GM23248 (cell line): ENCODE results near the gene CD300E. TPM values are rescaled to one million over a fixed set of nuclear protein-coding genes. Genes with fewer than 3 reads are reported as not detected.
"Not testable (repeated sequence)": the region's sequence is repeated elsewhere in the genome, so short reads cannot be mapped to it uniquely, and the experiment has no call there.

Experiments
- DNase-seq: peaks from one replicate; pipeline ENCODE4 v3.0.0-alpha.2; 2015
- H2AFZ ChIP-seq: fragments of 200-600 bp; sonication (generic); 2 replicates; pipeline ENCODE4 v1.6.1; 2016; ENCODE audit warnings: antibody characterized with exemption
- H3F3A ChIP-seq: fragments of 200-600 bp; sonication (generic); 2 replicates; pipeline ENCODE4 v1.6.1; 2016; ENCODE audit warnings: mild to moderate bottlenecking, antibody characterized with exemption, mixed run types; ENCODE audit not compliant: insufficient read depth
- H3K27ac ChIP-seq: fragments of 200-600 bp; sonication (generic); 2 replicates; pipeline ENCODE4 v1.5.1; 2016; ENCODE audit warnings: mild to moderate bottlenecking
- H3K27me3 ChIP-seq: fragments of 200-600 bp; sonication (generic); replicated peaks from 2 replicates; pipeline ENCODE4 v1.6.1; 2016; ENCODE audit warnings: mild to moderate bottlenecking; ENCODE audit not compliant: insufficient read depth
- H3K36me3 ChIP-seq: fragments of 200-600 bp; sonication (generic); 2 replicates; pipeline ENCODE4 v1.6.1; 2016; ENCODE audit warnings: low read depth, mild to moderate bottlenecking
- H3K4me1 ChIP-seq: fragments of 200-600 bp; sonication (generic); 2 replicates; pipeline ENCODE4 v1.6.1; 2016; ENCODE audit warnings: mild to moderate bottlenecking; ENCODE audit not compliant: insufficient read depth
- H3K4me2 ChIP-seq: fragments of 200-600 bp; sonication (generic); one replicate; pipeline ENCODE4 v1.6.1; 2016; ENCODE audit warnings: mild to moderate bottlenecking; ENCODE audit not compliant: unreplicated experiment
- H3K4me3 ChIP-seq: fragments of 200-600 bp; sonication (generic); 2 replicates; pipeline ENCODE4 v1.5.1; 2016; ENCODE audit warnings: mild to moderate bottlenecking
- H3K79me2 ChIP-seq: fragments of 200-600 bp; sonication (generic); 2 replicates; pipeline ENCODE4 v1.6.1; 2016; ENCODE audit warnings: mild to moderate bottlenecking; ENCODE audit not compliant: insufficient read depth
- H3K9ac ChIP-seq: fragments of 200-600 bp; sonication (generic); 2 replicates; pipeline ENCODE4 v1.6.1; 2016; ENCODE audit warnings: mild to moderate bottlenecking
- H3K9me2 ChIP-seq: fragments of 200-600 bp; sonication (generic); 2 replicates; pipeline ENCODE4 v1.6.1; 2016; ENCODE audit warnings: mixed run types, mild to moderate bottlenecking, moderate library complexity; ENCODE audit not compliant: insufficient read depth
- H3K9me3 ChIP-seq: fragments of 200-600 bp; sonication (generic); one replicate; pipeline ENCODE4 v1.6.1; 2017; ENCODE audit warnings: low read depth
- H4K20me1 ChIP-seq: fragments of 200-600 bp; sonication (generic); 2 replicates; pipeline ENCODE4 v1.6.0; 2016; ENCODE audit not compliant: insufficient read depth
- EZH2 ChIP-seq: fragments of 200-600 bp; sonication (generic); IDR thresholded peaks from 2 replicates; pipeline ENCODE4 v1.6.1; 2018; ENCODE audit warnings: antibody characterized with exemption, mild to moderate bottlenecking; ENCODE audit not compliant: insufficient read depth, poor library complexity, severe bottlenecking
- EZH2phosphoT487 ChIP-seq: fragments of 200-600 bp; sonication (generic); IDR thresholded peaks from 2 replicates; pipeline ENCODE4 v1.6.1; 2018; ENCODE audit warnings: antibody characterized with exemption, moderate library complexity, mild to moderate bottlenecking, low read depth; ENCODE audit not compliant: insufficient read depth
- WGBS, 2 experiments: methylation state at CpG; one replicate each; pipeline ENCODE4 v1.1.6; 2015 to 2017; ENCODE audit warnings: low lambda C conversion rate in 2 of 2, low coverage in 1 of 2; ENCODE audit errors: missing lambda C conversion rate in 2 of 2; 5-methylcytosine and 5-hydroxymethylcytosine counted together
- in situ Hi-C: fragments of 300-500 bp; cut with MboI; formaldehyde crosslinking; loops from 2 replicates; pipeline ENCODE4 v1.15.0; 2020
- polyA plus RNA-seq: library from polyadenylated mRNA; unstranded; fragments of >200 nt; fragmentation: Nextera tagmentation; extraction: Ambion mirVana; gene quantifications from 2 replicates; pipeline ENCODE4 v1.2.1, GENCODE V29; 2016
- total RNA-seq: library from RNA; depleted of rRNA; stranded (reverse); fragments of >200 nt; shearing (Covaris generic); gene quantifications from 2 replicates; pipeline ENCODE4 v1.2.3, GENCODE V29; 2014

CD300E gene
- total and polyA plus RNA-seq, 2 experiments from 2014 or later, result not detected

GRCh38 chr17:74635418-74635817 lies 11.9 kb upstream of the CD300E start:
- Histone ChIP-seq H3K27me3 (no peaks in the 10 kb centered on the region; the same call in none of the 2 replicates), H3K36me3 (no peaks in the 10 kb centered on the region), H2AFZ (no peak overlapping the region), H4K20me1 (no peaks in the 10 kb centered on the region), H3K9me3 (no peaks in the 10 kb centered on the region), H3K9me2 (no peaks in the 10 kb centered on the region), H3F3A (peaks cover 14% of the 10 kb centered on the region; the same call in 1 of the 2 replicates), H3K9ac (no peak overlapping the region), H3K4me3 (no peak overlapping the region), H3K4me1 (no peaks in the 10 kb centered on the region), H3K27ac (no peak overlapping the region), H3K79me2 (no peaks in the 10 kb centered on the region), H3K4me2 (no peak overlapping the region)
- TF ChIP-seq EZH2phosphoT487 (no peak), EZH2 (no peak)
- DNase-seq, result no peak
- 8 to 11% methylated on average over 13 of the region's 13 CpGs for WGBS, 2 experiments
- in situ Hi-C loops, result no loop called here

DNA sequence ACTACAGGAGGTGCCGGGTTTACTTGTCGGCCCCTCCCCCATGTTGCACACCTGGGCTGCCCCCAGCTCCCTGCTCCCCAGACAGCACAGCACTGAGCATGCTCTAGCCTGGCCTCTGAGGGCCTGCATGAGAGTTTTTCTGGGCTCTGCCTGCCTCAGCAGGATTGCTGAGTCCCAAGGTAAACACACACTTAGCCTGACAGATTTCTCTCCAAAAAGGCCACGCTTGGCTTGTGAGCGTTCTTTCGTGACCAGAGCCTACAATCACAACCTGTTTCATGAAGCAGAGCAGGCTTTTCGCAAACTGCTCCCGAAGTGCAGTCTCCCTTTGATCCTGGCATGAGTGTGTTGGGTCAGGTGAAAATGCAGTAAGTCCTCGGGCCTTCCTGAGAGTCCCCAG lies 9.8 kb upstream of the CD300E start:
- no peak overlapping the region for H3K4me3 ChIP-seq
- H3K9me2 ChIP-seq, result no peaks in the 10 kb centered on the region
- in situ Hi-C loops, result no loop called here
- H3K27ac ChIP-seq, result no peak overlapping the region
- 49 to 54% methylated on average over 8 of the region's 8 CpGs for WGBS, 2 experiments
- TF ChIP-seq EZH2 (no peak), EZH2phosphoT487 (no peak)
- H3K36me3 ChIP-seq, result no peaks in the 10 kb centered on the region
- DNase-seq, result no peak
- H3F3A ChIP-seq, result peaks cover 14% of the 10 kb centered on the region; the same call in 1 of the 2 replicates
- H3K4me1 ChIP-seq, result no peaks in the 10 kb centered on the region
- H3K27me3 ChIP-seq, result no peaks in the 10 kb centered on the region; the same call in 1 of the 2 replicates
- H3K4me2 ChIP-seq, result no peak overlapping the region
- H2AFZ ChIP-seq, result no peak overlapping the region
- no peaks in the 10 kb centered on the region for H3K79me2 ChIP-seq
- no peaks in the 10 kb centered on the region for H3K9me3 ChIP-seq
- H4K20me1 ChIP-seq, result no peaks in the 10 kb centered on the region
- no peak overlapping the region for H3K9ac ChIP-seq

- Histone ChIP-seq H4K20me1 (no peaks in the 10 kb centered on the region), H3K9ac (peak overlapping the region; percentile 40; the same call in 1 of the 2 replicates), H3K36me3 (no peaks in the 10 kb centered on the region), H3F3A (peaks cover 14% of the 10 kb centered on the region; the same call in 1 of the 2 replicates), H3K27me3 (no peaks in the 10 kb centered on the region; the same call in 1 of the 2 replicates), H3K79me2 (no peaks in the 10 kb centered on the region), H3K9me2 (no peaks in the 10 kb centered on the region), H3K4me1 (no peaks in the 10 kb centered on the region), H3K27ac (peak overlapping the region; percentile 34; the same call in 1 of the 2 replicates), H3K4me2 (peak overlapping the region; percentile 43), H3K9me3 (no peaks in the 10 kb centered on the region), H3K4me3 (peak overlapping the region; percentile 51), H2AFZ (peak overlapping the region; percentile 52; the same call in 1 of the 2 replicates)
- WGBS, 2 experiments, result 39 to 42% methylated on average over 9 of the region's 9 CpGs
- in situ Hi-C loops, result no loop called here
- TF ChIP-seq EZH2, result no peak
- no peak for TF ChIP-seq EZH2phosphoT487
- DNase-seq, result peak; percentile 70
Measured at GRCh38 chr17:74632617-74633016, 9.1 kb upstream of the CD300E start.

DNA sequence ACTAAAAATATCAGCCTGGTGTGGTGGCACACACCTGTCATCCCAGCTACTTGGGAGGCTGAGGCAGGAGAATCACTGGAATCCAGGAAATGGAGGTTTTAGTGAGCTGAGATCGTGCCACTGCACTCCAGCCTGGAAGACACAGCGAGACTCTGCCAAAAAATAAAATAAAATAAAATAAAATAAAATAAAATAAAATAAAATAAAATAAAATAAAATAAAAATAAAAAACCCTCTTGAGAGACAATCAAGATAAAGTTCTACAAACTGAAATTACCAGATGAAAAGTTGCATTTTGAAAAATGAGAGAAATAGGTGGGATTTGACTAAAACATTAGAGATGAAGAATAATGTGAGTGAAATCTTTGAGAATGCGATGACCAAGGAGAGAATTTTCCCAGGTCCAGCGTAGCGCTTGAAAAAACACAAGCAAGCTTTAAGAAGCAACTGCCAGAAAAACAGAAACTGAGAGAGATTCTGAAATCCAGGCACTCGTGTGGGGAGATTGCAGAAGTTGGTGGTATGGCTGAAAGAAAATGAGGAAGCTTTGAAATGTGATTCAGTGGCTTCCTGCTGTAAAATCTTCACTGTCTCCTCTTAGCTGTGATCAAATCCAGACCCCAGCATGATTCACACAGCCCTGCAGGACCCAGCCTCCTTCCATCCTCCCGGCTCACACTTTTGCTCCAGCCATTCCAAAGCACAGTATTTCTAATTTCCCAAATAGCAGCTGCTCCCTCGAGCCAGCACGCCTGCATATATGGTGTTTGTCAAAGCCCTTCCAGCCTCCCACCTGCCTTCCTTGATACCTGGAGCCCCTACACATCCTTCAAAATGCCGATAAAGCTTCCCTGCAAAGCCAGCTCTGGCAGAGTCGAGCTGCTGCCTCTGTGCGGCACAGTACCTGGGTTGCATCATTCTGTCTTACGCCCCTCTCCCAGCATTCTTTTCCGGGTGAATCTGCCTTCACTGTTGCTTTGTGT lies 8.2 kb upstream of the CD300E start:
- Histone ChIP-seq H3K4me1 (no peaks in the 10 kb centered on the region), H3K4me2 (peak overlapping the region; percentile 43), H3K9ac (peak overlapping the region; percentile 40; the same call in 1 of the 2 replicates), H3F3A (peaks cover 14% of the 10 kb centered on the region; the same call in 1 of the 2 replicates), H3K79me2 (no peaks in the 10 kb centered on the region), H4K20me1 (no peaks in the 10 kb centered on the region), H3K27ac (peak overlapping the region; percentile 34; the same call in 1 of the 2 replicates), H3K9me2 (no peaks in the 10 kb centered on the region), H3K9me3 (no peaks in the 10 kb centered on the region), H3K27me3 (no peaks in the 10 kb centered on the region; the same call in 1 of the 2 replicates), H3K36me3 (no peaks in the 10 kb centered on the region), H3K4me3 (peak overlapping the region; percentile 51), H2AFZ (peak overlapping the region; percentile 52)
- TF ChIP-seq EZH2 (no peak), EZH2phosphoT487 (no peak)
- WGBS, 2 experiments, result 9 to 13% methylated on average over 14 of the region's 14 CpGs
- peak; percentile 74 for DNase-seq
- in situ Hi-C loops, result no loop called here

DNA sequence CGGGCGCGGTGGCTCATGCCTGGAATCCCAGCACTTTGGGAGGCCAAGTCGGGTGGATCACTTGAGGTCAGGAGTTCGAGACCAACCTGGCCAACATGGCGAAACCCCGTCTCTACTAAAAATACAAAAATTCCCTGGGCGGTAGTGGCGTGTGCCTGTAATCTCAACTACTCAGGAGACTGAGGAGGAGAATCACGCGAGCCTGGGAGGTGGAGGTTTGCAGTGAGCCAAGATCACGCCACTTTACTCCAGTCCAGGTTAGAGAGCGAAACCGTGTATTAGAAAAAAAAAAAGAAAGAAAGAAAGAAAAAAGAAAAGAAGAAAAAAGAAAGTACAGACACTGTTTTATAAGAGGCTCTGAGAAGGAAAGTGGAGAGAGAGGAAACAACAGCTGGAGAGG lies 6.7 kb upstream of the CD300E start:
- in situ Hi-C loops, H3K27me3 ChIP-seq: not testable (repeated sequence)

More for the DNA sequence above, 6.7 kb upstream of the CD300E start:
- not testable (repeated sequence) for H3K9ac ChIP-seq, H3K4me2 ChIP-seq, H3K36me3 ChIP-seq, H3K27ac ChIP-seq, H3K9me3 ChIP-seq, H3K9me2 ChIP-seq, H3K79me2 ChIP-seq, DNase-seq, H4K20me1 ChIP-seq, H3K4me1 ChIP-seq, H3K4me3 ChIP-seq, H2AFZ ChIP-seq
- WGBS, 2 experiments, result 84 to 85% methylated on average over 13 to 14 of the region's 14 CpGs
- H3F3A ChIP-seq, result peaks cover 14% of the 10 kb centered on the region; the same call in 1 of the 2 replicates
